Neural progenitor cell (in vitro differentiated cells): Measurements from ENCODE around the gene RHBDL1.

Experiments used
- EZH2 ChIP-seq: fragments of 200-600 bp; sonication (generic); IDR thresholded peaks from 2 replicates; pipeline ENCODE4 v1.6.1; 2017; ENCODE audit warnings: antibody characterized with exemption, mild to moderate bottlenecking, moderate library complexity
- TF ChIP-seq, protein P1 (sequence below): fragments of 200-600 bp; sonication (generic); IDR thresholded peaks from 2 replicates; pipeline ENCODE4 v1.5.1; 2017; ENCODE audit warnings: antibody characterized with exemption, mild to moderate bottlenecking

DNA sequence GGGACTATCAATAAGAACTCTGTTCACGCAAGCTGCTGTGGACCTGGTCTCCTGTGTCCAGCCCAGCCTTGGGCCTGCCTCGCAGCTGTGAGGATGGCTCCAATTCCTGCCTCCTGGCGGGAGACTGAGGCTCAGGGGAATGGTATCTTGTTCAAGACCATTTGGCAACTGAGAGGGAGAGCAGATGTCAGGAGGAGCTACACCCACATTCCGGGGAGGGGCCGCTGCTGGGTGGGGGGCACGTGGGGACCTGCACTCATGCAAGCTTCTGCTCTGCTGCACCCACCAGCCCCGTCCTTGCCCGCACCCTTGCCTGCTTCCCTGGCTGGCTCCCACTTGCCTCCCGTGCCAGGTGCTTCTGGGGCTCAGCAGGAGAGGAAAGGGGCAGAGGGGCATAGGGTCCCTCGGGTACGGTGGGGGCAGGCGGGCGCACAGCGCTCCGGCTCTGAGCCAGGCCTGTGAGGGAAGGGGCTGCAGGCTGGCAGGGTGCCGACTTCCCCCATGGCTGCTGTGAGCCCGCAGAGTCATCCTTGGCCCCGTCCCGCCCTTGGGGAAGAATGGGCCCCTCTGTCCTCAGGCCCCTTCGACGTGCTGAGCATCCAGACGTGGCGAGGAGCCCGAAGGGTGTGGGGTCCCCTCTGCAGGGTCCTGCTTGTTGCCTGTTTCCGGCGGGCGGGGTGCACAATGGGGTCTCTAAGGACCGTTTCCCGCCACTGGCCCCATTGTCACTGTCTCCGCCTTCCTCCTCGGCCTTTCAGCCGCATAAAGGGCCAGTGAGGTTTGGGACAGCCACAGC lies 42.2 kb downstream of the RHBDL1 start:
- no peak for TF ChIP-seq EZH2
- TF ChIP-seq, protein P1, sequence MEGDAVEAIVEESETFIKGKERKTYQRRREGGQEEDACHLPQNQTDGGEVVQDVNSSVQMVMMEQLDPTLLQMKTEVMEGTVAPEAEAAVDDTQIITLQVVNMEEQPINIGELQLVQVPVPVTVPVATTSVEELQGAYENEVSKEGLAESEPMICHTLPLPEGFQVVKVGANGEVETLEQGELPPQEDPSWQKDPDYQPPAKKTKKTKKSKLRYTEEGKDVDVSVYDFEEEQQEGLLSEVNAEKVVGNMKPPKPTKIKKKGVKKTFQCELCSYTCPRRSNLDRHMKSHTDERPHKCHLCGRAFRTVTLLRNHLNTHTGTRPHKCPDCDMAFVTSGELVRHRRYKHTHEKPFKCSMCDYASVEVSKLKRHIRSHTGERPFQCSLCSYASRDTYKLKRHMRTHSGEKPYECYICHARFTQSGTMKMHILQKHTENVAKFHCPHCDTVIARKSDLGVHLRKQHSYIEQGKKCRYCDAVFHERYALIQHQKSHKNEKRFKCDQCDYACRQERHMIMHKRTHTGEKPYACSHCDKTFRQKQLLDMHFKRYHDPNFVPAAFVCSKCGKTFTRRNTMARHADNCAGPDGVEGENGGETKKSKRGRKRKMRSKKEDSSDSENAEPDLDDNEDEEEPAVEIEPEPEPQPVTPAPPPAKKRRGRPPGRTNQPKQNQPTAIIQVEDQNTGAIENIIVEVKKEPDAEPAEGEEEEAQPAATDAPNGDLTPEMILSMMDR = no peak
